DMS114 treated with DMSO at 0.1 percent for 48 hours (cell line): ENCODE data around the gene HBZ.
"Not testable (repeated sequence)": the region's sequence is repeated elsewhere in the genome, so short reads cannot be mapped to it uniquely, and the experiment has no call there.

ENCODE experiments used
- DNase-seq: peaks from one replicate; lab custom pipeline; 2025; ENCODE audit not compliant: unreplicated experiment; lab: John Stamatoyannopoulos, UW

The HBZ gene

GRCh38 chr16:177981-178667 lies 25.7 kb downstream of the HBZ start:
- no peak for DNase-seq

- no peak for DNase-seq
These were observed 26.2 kb downstream of the HBZ start for GRCh38 chr16:178668-179015.

DNA sequence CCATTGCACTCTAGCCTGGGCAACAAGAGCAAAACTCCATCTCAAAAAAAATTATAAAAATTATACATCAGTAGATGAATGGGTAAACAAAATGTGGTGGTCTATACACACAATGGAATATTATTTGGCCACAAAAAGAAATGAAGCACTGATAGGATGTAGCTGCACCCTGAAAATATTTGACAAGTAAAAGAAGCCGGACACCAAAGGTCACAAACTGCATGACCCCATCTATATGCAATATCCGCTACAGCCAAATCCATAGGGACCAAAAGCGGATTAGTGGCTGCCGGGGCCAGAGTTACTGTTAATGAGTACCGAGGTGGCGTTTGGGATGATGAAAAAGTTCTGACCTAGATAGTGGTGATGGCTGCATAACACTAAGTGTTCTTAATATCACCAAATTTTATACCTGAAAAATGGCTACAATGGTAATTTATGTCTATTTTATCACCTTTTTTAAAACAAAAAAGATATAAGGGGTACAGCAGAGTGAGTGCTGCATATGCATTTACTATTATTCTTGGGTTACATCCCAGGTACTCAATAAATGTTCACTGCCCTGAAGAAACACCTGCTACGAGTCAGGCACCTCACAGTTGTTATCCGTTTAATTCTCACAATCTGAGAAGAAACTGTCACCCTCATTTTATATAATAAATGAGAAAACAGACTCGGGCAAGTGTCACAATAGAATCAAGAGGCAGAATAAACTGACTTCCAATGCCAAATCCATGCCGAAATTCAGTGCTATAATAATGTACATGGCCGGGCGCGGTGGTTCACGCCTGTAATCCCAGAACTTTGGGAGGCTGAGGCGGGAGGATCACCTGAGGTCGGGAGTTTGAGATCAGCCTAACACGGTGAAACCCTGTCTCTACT lies 27.0 kb downstream of the HBZ start:
- no peak for DNase-seq

- DNase-seq: no peak
These were observed 27.7 kb downstream of the HBZ start, which contains the start of gene HBQ1 for GRCh38 chr16:180101-180675. Gene HBQ1, plus strand, starts transcription at chr16:180459. Its CDS starts 28 bp downstream, at chr16:180487.

DNA sequence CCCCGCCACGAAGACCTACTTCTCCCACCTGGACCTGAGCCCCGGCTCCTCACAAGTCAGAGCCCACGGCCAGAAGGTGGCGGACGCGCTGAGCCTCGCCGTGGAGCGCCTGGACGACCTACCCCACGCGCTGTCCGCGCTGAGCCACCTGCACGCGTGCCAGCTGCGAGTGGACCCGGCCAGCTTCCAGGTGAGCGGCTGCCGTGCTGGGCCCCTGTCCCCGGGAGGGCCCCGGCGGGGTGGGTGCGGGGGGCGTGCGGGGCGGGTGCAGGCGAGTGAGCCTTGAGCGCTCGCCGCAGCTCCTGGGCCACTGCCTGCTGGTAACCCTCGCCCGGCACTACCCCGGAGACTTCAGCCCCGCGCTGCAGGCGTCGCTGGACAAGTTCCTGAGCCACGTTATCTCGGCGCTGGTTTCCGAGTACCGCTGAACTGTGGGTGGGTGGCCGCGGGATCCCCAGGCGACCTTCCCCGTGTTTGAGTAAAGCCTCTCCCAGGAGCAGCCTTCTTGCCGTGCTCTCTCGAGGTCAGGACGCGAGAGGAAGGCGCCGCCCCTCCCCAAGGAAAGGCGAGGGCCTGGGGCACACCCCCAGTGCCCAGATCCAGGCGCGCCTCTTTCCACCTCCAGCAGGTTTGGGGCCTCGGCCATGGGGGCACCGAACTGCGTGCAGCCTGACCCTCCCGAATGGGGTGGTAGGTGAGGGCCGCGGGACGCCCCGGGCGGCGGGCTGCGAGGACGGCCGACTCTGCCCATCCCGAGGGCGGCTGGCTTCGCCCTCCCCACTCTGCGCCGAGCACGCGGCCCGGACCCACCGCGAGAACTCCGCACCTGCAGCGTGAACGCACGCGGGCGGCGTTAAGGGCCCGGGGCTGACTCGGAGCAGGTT lies 28.5 kb downstream of the HBZ start:
- peak; percentile 40 for DNase-seq

GRCh38 chr16:181565-182021 lies 29.1 kb downstream of the HBZ start:
- DNase-seq: no peak

- DNase-seq: no peak
These were observed 30.6 kb downstream of the HBZ start for GRCh38 chr16:183005-183404.

DNA sequence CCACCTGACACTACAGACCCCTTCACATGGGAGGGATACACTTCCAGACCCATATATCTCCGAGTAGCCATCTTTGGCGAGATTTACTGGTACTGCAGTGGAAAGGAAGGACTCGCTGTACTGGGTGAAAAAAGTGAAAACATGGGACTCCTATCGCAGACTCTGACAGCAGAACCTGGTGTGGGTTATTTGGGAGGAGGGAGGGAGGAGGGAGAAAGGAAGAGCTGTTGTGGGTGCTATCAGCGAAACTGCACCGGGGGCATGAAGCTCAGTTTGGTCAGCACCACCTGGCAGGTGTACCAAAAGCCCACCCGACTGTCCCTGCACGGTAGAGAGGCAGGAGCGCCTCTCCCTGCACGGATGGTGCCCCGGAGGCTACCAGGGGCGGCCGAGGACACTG lies 32.8 kb downstream of the HBZ start:
- DNase-seq: no peak

- DNase-seq: no peak
These were observed 33.2 kb downstream of the HBZ start for GRCh38 chr16:185691-186090.

DNA sequence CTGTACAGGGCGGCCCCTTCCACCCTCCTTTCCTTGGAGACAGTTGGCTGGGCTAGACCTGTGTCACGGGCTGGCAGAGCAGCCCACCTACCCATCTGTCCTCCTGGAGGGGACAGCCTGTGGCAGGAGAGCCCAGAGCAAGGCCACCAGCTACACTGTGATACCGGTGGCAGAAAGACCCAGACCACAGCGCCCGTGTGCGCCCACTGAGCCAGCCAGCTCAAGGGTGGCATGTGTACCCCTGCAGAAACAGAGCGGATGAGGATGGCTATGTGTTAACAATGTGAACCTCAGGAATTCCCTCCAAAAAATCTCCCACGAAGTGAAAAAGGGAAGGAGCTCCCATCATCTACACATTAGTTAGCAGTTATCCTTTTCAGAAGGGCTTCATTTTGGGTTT lies 34.9 kb downstream of the HBZ start:
- no peak for DNase-seq

DNA sequence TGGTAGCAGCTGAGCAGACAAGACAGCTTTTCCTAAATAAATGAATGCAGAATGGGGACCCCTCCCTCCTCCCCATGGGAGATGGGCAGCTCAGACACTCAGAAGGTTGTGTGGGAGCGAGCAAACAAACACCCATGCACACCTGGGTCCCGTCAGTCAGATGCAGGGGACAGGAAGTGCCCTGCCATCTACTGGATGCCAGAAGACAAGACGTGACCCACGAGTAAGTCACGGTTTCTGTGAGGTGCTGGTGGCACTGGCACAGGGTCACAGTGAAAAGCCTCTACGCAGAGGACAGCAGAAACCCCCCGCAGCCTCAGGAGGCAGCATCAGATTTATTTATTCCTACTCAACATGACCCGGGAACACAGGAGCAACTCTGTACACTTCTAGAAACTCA lies 36.2 kb downstream of the HBZ start:
- no peak for DNase-seq

DNA sequence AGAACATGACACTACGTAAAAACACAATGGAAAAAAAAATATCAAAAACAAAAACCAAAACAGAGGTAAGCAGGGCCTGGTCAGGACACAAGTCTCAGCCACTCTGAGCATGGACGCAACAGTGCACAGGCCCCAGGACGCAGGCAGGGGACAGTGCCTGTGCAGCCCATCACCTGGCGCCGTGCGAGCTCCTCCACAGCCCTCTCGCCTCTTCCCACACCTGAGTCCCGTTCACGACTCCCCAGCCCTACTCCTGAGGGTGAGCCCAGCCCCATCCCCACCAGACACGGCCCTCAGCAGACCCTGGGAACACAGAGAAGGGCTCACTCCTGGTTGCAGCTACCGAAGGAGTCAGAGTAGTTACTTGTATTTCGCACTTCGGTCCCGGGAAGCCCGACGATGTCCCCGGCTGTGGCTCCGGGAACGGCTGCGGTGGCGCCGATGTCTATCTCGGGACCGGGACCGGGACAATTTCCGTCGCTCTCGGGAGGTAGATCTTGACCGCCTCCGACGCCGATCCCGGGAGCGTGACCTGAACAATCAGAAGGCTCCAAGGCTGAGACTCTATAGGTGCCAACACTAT lies 37.3 kb downstream of the HBZ start:
- DNase-seq: no peak

- no peak for DNase-seq
These were observed 39.4 kb downstream of the HBZ start for GRCh38 chr16:191831-192230.

GRCh38 chr16:192686-193085 lies 40.2 kb downstream of the HBZ start:
- DNase-seq: no peak

DNA sequence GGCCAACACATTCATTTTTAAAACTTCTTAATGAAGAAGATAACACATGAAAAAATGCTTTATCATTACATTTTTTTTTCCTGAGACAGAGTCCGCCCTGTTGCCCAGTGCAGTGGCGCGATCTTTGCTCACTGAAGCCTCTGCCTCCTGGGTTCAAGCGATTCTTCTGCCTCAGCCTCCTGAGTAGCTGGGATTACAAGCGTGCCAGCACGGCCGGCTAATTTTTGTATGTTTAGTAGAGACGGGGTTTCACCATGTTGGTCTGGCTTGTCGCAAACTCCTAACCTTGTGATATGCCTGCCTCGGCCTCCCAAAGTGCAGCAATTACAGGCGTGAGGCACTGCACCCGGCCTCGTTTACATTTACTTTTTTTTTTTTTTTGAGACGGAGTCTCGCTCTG lies 41.0 kb downstream of the HBZ start:
- no peak for DNase-seq

- no peak for DNase-seq
These were observed 42.1 kb downstream of the HBZ start for GRCh38 chr16:194516-194915.

- no peak for DNase-seq
These were observed 47.9 kb downstream of the HBZ start for GRCh38 chr16:200388-200787.

DNA sequence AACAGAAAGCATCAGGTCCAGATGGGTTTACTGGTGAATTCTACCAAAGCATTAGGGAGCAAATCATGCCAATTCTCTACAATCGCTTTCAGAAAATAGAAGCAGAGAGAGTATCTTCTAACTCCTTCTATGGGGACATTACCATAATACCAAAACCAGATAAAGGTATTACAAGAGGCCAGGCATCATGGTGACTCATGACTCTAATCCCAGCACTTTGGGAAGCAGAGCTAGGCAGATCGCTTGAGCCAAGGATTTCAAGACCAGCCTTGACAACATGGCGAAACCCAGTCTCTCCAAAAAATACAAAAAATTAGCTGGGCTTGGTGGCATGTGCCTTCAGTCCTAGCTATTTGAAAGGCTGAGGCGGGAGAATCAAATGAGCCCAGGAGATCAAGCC lies 50.8 kb downstream of the HBZ start:
- no peak for DNase-seq

DNA sequence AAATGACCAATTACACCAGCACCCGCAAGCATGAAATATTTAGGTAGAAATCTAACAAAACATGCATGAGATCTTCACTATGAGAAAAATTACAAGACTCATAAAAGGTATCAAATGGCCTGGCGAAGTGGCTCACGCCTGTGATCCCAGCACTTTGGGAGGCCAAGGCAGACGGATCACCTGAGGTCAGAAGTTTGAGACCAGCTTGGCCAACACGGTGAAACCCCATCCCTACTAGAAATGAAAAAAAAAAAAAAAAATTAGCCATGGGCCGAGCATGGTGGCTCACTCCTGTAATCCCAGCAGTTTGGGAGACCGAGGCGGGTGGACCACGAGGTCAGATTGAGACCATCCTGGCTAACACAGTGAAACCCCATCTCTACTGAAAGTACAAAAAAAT lies 51.6 kb downstream of the HBZ start:
- DNase-seq: not testable (repeated sequence)
